Keratinocyte (primary cell): ENCODE data around the gene SKIDA1.

Experiments
- CTCF ChIP-seq, 3 experiments: IDR thresholded peaks in 1 of 3; conservative IDR thresholded peaks in 1 of 3; optimal IDR thresholded peaks in 1 of 3; 2 replicates in 2 of 3; 3 replicates in 1 of 3; pipeline versions ENCODE3 to v1.5.1; 2011; ENCODE audit warnings: low read length in 3 of 3, mild to moderate bottlenecking in 3 of 3, moderate library complexity in 2 of 3, control low read depth in 1 of 3, inconsistent platforms in 1 of 3; ENCODE audit not compliant: insufficient read depth in 2 of 3; ENCODE audit errors: extremely low read depth in 1 of 3
- EZH2 ChIP-seq: IDR thresholded peaks from one replicate; pipeline ENCODE4 v1.6.1; 2012; ENCODE audit warnings: inconsistent platforms, mild to moderate bottlenecking, low read length, moderate library complexity

GRCh38 chr10:21502348-21502740, 23.1 kb downstream of the SKIDA1 start:
- no peak for TF ChIP-seq CTCF (optimal IDR thresholded peaks at IDR 0.05 in 1 of 3, IDR thresholded peaks at IDR 0.05 in 1 of 3, conservative IDR thresholded peaks at IDR 0.05 in 1 of 3; ENCODE audit: extremely low read depth in 1 of 3, insufficient read depth in 2 of 3, low read length in 3 of 3)
- TF ChIP-seq EZH2: no peak
